Measurements from ENCODE around the gene CAPN15.

The CAPN15 gene

GRCh38 chr16:563072-563644 is 35.6 kb downstream of the CAPN15 start:
- DNase-seq = no peak

- DNase-seq = no peak
Observed at GRCh38 chr16:564690-565418, 37.3 kb downstream of the CAPN15 start.

- DNase-seq = no peak
Observed at GRCh38 chr16:565419-566330, 38.2 kb downstream of the CAPN15 start.

DNA sequence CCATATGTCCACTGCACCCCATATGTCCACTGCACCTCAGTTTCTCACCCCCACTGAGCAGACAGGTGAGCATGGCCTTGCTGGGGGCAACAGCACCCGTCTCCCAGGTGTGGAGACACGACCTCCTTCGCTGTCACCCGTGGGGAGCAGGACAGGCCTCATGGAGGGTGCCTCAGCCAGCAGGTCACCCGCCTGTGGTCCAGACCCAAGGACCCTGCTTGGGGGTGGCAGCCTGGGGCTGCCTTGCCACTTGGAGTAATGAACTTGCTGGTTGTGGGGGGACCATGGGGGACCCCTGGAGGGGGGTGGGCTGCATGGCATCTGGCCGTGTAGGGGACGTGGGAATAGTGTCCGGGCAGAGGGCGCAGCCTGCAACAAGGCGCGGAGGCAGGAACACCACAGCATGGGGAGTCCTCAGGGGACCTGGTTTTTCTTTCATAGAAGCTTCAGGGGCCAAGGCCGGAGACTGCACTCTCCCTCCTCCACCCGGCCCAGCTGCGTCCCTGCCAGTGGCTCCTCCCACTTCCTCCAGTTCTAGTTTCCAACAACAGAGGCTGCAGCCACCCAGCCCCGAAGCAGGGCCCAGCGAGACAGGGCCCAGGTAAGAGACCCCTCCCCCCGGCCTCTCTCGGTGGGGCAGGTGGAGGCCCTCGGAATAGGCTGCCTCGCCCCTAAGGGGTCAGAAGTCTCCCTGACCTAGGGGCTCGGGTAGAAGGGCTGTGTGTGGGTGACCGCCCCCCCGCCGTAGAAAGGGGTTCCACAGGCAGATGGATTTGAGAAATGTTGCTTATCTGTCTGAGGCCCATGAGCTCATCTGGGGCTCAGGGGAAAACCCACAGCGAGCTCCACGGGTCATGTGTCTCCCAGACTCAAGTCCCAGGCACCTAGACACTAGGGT is 39.2 kb downstream of the CAPN15 start, which contains the start of gene NHLRC4:
Gene NHLRC4, plus strand, starts transcription at position 531 of the 898 bp plus-strand sequence. CDS start 1,043 bp downstream, outside the sequence.
- DNase-seq = peak; percentile 21 to 36

DNA sequence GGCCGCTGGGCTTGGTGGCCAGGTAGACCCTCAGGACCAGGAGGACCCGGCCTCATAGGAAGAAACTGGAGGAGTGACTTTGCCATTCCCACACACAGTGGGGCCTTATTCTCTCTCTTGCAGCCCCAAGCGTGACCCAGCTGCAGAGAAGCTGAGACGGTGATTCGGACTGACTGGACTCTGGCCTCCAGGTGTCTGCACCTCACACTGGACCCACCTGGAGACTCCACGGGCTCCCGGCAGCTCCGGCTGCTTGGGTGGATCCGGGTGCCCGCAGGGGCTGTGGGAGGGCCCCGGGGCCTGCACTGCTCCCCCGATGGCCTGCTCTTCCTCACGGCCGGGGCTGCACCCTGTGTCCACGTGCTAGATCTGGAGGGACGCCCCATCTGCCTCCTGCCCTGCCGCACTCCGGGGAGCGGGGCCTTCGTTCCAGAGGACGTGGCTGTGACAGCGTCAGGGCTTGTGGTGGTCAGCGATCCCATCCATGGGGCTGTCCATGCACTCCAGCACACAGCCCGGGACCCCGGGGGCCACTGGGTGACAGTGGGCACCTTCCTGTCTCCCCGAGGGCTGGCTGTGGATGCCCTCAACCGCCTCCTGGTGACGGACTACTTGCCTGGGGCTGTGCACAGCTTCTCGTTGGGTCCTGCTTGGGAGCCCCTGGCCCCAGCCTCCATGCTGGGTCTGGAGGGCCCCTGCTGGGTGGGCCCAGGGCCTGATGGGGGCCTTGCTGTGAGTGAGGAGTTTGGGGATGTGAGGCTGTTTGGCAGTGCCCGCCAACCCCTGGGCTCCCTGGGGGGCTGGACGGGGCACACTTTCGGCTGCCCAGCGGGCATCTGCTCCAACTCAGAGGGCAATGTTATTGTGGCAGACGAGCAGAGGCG is 40.1 kb downstream of the CAPN15 start:
- no peak for DNase-seq

DNA sequence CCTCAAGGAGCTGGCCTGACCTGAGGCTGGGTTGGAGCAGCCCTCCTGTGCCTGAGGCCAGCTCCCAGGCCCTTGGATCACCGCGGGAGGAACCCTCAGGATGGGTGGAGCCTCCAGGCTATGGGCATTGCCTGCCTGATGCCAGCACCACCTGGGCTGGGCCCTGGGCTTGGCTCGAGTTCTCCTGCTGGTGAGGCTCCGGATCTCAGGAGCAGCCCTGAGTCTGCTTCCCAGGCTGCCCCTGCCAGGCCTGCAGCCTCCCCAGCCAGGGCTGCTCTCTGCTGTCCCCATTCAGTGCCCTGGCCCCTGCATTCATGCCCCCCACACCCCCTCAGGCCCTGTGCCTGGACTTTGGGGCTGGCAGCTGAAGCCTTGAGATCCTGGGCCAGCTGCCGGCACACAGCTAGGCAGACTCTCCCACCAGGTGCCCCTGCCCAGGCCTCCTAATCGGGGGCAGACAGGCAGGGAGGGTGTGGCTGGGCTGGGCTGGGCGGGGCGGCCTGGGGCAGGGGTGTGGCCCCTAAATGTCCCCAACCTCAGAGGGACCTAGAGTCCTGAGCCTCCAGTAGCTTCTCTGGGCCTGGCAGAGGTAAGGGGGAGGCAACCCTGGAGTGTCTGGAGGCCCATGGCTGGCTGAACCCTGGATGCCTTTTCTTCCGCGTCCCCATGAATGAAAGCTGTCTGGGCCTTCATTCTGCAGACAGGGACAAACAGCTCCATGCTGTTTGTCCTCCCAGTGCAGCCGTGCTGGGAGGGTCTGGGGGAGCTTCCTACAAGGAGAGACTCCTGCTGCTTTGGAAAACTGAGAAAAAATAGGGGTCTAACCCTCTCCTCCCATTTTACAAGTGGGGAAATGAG is 41.1 kb downstream of the CAPN15 start:
- no peak for DNase-seq

GRCh38 chr16:569445-570254 is 42.1 kb downstream of the CAPN15 start, which contains the start of gene PIGQ:
Gene PIGQ (plus strand): TSS chr16:569968. CDS start chr16:574075, 4,107 bp downstream.
- peak; percentile 49 to 68 for DNase-seq

- no peak for DNase-seq
Observed at GRCh38 chr16:572865-573650, 45.5 kb downstream of the CAPN15 start.

GRCh38 chr16:574021-574760 is 46.7 kb downstream of the CAPN15 start:
- no peak for DNase-seq

DNA sequence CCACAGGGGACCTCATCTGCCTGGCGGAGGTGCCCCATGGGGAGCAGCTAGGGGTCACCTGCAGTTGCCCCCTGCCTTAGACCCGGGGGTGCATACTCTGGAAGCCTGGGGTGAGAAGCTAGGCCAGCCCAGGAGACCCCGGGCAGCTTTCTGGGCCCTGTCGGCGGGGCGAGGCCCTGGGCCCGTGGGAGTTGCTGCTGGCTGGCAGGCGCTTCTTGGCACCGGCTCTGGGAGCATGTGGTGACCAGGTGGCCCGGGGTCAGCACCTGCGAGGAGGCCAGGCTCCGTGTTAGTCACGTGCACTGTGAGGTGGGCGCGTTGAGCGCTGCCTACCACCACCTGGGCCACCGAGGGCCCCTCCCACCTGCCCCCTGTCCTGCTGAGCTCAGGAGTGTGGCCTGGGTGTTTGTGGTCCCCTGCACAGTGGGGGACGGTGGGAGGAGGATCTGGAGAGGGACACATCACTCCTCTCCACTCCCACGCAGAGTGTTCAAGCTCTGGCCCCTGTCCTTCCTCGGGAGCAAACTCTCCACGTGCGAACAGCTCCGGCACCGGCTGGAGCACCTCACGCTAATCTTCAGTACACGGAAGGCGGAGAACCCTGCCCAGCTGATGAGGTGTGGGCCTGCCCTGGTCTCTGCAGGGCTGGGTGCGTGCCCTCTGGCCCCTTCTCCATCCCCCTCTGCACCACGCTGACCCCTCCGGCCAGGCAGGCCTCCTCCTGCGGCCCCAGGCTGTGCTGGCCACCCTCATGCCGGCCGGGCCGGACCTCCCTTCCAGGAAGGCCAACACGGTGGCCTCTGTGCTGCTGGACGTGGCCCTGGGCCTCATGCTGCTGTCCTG is 48.1 kb downstream of the CAPN15 start:
- DNase-seq = no peak

- DNase-seq = no peak
Observed at GRCh38 chr16:576197-576822, 48.8 kb downstream of the CAPN15 start.

DNA sequence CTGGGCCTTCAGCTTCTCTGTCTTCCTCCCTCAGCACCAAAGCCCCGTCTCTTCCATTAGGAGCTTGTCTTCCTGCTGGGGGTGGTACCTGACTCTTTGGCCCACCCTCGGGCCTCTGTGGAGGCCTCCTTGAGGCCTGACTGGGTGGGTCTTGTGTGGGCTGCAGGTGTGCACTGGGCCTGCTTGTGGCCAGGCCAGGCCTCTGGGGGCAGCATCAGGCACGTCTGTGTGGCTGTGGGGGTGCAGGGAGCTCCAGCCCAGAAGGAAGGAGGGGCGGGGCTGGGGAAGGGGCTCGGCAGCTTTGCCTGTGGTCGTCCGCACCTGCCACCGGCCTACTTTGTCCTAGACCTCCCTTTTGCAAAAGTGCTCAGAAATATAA is 49.3 kb downstream of the CAPN15 start:
- DNase-seq = no peak

DNA sequence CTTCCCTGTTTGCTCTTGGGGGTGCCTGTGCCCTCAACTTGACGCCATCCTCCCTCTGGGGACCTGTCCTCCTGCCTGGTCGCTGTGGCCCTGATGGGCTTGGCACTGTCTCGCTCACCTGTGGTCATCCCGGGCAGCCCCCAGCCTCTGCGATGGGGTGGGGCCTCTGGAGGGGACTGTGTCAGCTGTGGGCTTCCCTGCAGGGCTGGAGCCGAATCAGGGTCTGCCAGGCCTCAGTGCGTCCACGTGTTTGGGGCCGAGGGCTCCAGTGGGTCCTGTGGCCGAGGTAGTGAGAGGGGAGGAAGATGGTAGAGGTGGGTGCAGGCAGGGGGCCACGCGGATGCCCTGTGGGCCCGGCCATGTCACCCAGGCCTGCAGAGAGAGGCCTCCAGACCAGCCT is 50.3 kb downstream of the CAPN15 start:
- no peak for DNase-seq

GRCh38 chr16:578232-578869 is 50.8 kb downstream of the CAPN15 start:
- DNase-seq = no peak

DNA sequence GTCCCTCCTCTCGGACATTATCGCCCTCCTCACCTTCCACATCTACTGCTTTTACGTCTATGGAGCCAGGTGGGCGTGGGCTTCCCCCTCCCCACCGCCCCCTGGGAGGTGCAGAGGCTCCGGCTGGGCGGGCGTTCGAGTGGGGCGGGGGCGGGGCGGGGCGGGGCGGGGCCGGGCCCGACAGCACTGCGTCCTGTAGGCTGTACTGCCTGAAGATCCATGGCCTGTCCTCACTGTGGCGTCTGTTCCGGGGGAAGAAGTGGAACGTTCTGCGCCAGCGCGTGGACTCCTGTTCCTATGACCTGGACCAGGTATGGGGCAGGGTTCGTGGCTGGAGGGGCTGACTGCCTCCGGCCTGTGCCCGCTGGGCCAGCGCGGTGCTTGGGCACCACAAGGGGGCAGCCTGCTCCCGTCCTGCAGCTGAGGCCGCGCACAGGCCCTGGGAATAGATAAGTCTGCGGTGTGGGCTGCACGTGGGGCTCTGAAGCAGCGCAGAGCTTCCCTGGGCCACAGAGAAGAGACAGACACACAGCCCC is 51.4 kb downstream of the CAPN15 start:
- peak; percentile 53 to 63 for DNase-seq

All from stimulated activated CD4-positive, alpha-beta T cell treated with anti-CD3 and anti-CD28 coated beads, Interleukin-4, amount 100 ng/mL, for 4 hours (primary cell).